OCI-LY7 (cell line): ENCODE measurements around the gene EXOC4. TPM values are rescaled to one million over a fixed set of nuclear protein-coding genes. Genes with fewer than 3 reads are reported as not detected.

ENCODE experiments used
- BruUV-seq: library from RNA; stranded (reverse); fragments of 400-500 nt; replicated peaks from 2 replicates; lab custom pipeline; 2021; lab: Mats Ljungman, UMichigan
- CTCF ChIA-PET: fragments of 300-600 bp; sonication (Branson Sonifier 250); formaldehyde crosslinking; loops from one replicate; lab custom pipeline; 2022; ENCODE audit warnings: antibody characterized with exemption; ENCODE audit not compliant: unreplicated experiment; lab: Charles Lee
- POLR2A ChIA-PET: fragments of 300-600 bp; sonication (Branson Sonifier 250); formaldehyde crosslinking; loops from one replicate; lab custom pipeline; 2022; ENCODE audit warnings: antibody characterized with exemption; lab: Charles Lee
- DNase-seq: peaks from one replicate; pipeline ENCODE4 v3.0.0-alpha.2; 2015; ENCODE audit warnings: low spot score
- H2AFZ ChIP-seq: fragments of 200-600 bp; sonication (generic), shearing (Covaris generic); 2 replicates; pipeline ENCODE4 v1.6.1; 2014; ENCODE audit warnings: mild to moderate bottlenecking, antibody characterized with exemption, low read length, moderate library complexity
- H3K27ac ChIP-seq: fragments of 200-600 bp; sonication (generic); 2 replicates; pipeline ENCODE4 v1.5.1; 2014; ENCODE audit warnings: mixed run types, low read depth, mild to moderate bottlenecking, moderate library complexity, low read length, inconsistent platforms; ENCODE audit not compliant: poor library complexity, severe bottlenecking
- H3K36me3 ChIP-seq: fragments of 200-600 bp; sonication (generic); 2 replicates; pipeline ENCODE4 v1.6.1; 2014; ENCODE audit warnings: mild to moderate bottlenecking, antibody characterized with exemption, low read length, moderate library complexity, mixed read lengths; ENCODE audit not compliant: insufficient read depth
- H3K4me1 ChIP-seq: fragments of 200-600 bp; sonication (generic); 2 replicates; pipeline ENCODE4 v1.5.1; 2014; ENCODE audit warnings: mild to moderate bottlenecking, low read length; ENCODE audit not compliant: insufficient read depth, poor library complexity, severe bottlenecking
- H3K4me2 ChIP-seq: fragments of 200-600 bp; sonication (generic); 2 replicates; pipeline ENCODE4 v1.6.1; 2014; ENCODE audit warnings: mild to moderate bottlenecking, low read length
- H3K4me3 ChIP-seq: fragments of 200-600 bp; sonication (generic); 2 replicates; pipeline ENCODE4 v1.5.1; 2014; ENCODE audit warnings: mild to moderate bottlenecking, low read depth, low read length; ENCODE audit not compliant: poor library complexity, severe bottlenecking
- H3K79me2 ChIP-seq: fragments of 200-600 bp; sonication (generic); 2 replicates; pipeline ENCODE4 v1.6.1; 2016; ENCODE audit warnings: low read depth, mild to moderate bottlenecking, low read length, moderate library complexity, mixed read lengths; ENCODE audit not compliant: insufficient read depth
- H3K9me2 ChIP-seq: fragments of 200-600 bp; sonication (generic); 2 replicates; pipeline ENCODE4 v1.6.1; 2016; ENCODE audit warnings: mild to moderate bottlenecking, low read length, mixed read lengths; ENCODE audit not compliant: insufficient read depth
- H3K9me3 ChIP-seq: fragments of 200-600 bp; sonication (generic); 2 replicates; pipeline ENCODE4 v1.6.1; 2014; ENCODE audit warnings: mild to moderate bottlenecking, mixed run types, low read length, mixed read lengths
- H4K20me1 ChIP-seq: fragments of 200-600 bp; sonication (generic); 2 replicates; pipeline ENCODE4 v1.6.1; 2014; ENCODE audit warnings: mild to moderate bottlenecking, antibody characterized with exemption, low read length, moderate library complexity, mixed read lengths; ENCODE audit not compliant: insufficient read depth
- CTCF ChIP-seq: fragments of 200-600 bp; sonication (generic); conservative IDR thresholded peaks from 2 replicates; pipeline ENCODE4 v1.5.1; 2014; ENCODE audit warnings: mild to moderate bottlenecking, antibody characterized with exemption, low read length, moderate library complexity, mixed read lengths
- EZH2phosphoT487 ChIP-seq: fragments of 200-600 bp; sonication (generic); IDR thresholded peaks from 2 replicates; pipeline ENCODE4 v1.6.1; 2018; ENCODE audit warnings: low read depth, borderline replicate concordance, mild to moderate bottlenecking, mixed run types, antibody characterized with exemption, low read length, moderate library complexity, mixed read lengths
- intact Hi-C: fragments of 100-400 bp; cut with micrococcal nuclease; formaldehyde crosslinking; loops from one replicate; pipeline ENCODE4 v1.10.0; 2022; ENCODE audit not compliant: unreplicated experiment
- total RNA-seq, 2 experiments: library from RNA; depleted of rRNA in 1 of 2; stranded (reverse); fragments of >200 nt in 1 of 2; shearing (Covaris generic) in 1 of 2; gene quantifications; 2 replicates each; pipeline ENCODE4 v1.2.3, GENCODE V29; 2014 to 2022

EXOC4 gene
- total RNA-seq, 2 experiments from 2014 or later = 75.1 to 93.2 TPM

- no peak for DNase-seq
- H3K36me3 ChIP-seq = no peaks in the 10 kb centered on the region
- intact Hi-C loops = no loop called here
- no peaks in the 10 kb centered on the region for H3K4me1 ChIP-seq
- POLR2A ChIA-PET = interaction anchor here (0.6 to 1.0 kb wide), 4 partner anchors 8 to 660 kb away, joined by 3 to 6 read pairs (median 4); no protein-coding TSS in a partner anchor
- H3K4me3 ChIP-seq = no peak overlapping the region
- H3K9me3 ChIP-seq = no peaks in the 10 kb centered on the region
- TF ChIP-seq EZH2phosphoT487 = no peak
- no peak for TF ChIP-seq CTCF
- no peaks in the 10 kb centered on the region for H4K20me1 ChIP-seq
- 0 out of 2 replicates have a peak, but pooled peaks cover 4% of the 10 kb centered on the region for H3K9me2 ChIP-seq
- BruUV-seq = no TSS peak
- no peaks in the 10 kb centered on the region for H3K79me2 ChIP-seq
- CTCF ChIA-PET = no interaction called here
- no peak overlapping the region for H2AFZ ChIP-seq
- H3K27ac ChIP-seq = no peak overlapping the region
- no peak overlapping the region for H3K4me2 ChIP-seq
These were observed 330.1 kb downstream of the EXOC4 start for GRCh38 chr7:133582766-133583523.

- CTCF ChIA-PET = no interaction called here
- POLR2A ChIA-PET = interaction anchor here (0.6 to 1.0 kb wide), 3 partner anchors 9 to 348 kb away, joined by 3 to 6 read pairs (median 3); no protein-coding TSS in a partner anchor
These were observed 330.8 kb downstream of the EXOC4 start for GRCh38 chr7:133583545-133584171.

More at GRCh38 chr7:133583545-133584171, 330.8 kb downstream of the EXOC4 start:
- Histone ChIP-seq H3K4me3 (no peak overlapping the region), H2AFZ (no peak overlapping the region), H3K4me1 (no peaks in the 10 kb centered on the region), H3K27ac (no peak overlapping the region), H3K79me2 (no peaks in the 10 kb centered on the region), H3K9me3 (no peaks in the 10 kb centered on the region), H3K9me2 (0 out of 2 replicates have a peak, but pooled peaks cover 4% of the 10 kb centered on the region), H3K4me2 (no peak overlapping the region), H4K20me1 (no peaks in the 10 kb centered on the region), H3K36me3 (no peaks in the 10 kb centered on the region)
- TF ChIP-seq EZH2phosphoT487 (no peak), CTCF (no peak)
- intact Hi-C loops = no loop called here
- no TSS peak for BruUV-seq
- DNase-seq = no peak
